ENCODE results near the gene FOXJ2.

GRCh38 chr12:8080120-8080519 is 47.6 kb downstream of the FOXJ2 start:
- TF ChIP-seq CTCF (IDR thresholded peaks at IDR 0.05; ENCODE audit: borderline replicate concordance, extremely low read depth, low read length, poor library complexity, severe bottlenecking) (no peak), EZH2 (IDR thresholded peaks at IDR 0.05; ENCODE audit: borderline replicate concordance, low read depth, low read length, severe bottlenecking) (no peak)
